ENCODE results near the gene NVL.

DNA sequence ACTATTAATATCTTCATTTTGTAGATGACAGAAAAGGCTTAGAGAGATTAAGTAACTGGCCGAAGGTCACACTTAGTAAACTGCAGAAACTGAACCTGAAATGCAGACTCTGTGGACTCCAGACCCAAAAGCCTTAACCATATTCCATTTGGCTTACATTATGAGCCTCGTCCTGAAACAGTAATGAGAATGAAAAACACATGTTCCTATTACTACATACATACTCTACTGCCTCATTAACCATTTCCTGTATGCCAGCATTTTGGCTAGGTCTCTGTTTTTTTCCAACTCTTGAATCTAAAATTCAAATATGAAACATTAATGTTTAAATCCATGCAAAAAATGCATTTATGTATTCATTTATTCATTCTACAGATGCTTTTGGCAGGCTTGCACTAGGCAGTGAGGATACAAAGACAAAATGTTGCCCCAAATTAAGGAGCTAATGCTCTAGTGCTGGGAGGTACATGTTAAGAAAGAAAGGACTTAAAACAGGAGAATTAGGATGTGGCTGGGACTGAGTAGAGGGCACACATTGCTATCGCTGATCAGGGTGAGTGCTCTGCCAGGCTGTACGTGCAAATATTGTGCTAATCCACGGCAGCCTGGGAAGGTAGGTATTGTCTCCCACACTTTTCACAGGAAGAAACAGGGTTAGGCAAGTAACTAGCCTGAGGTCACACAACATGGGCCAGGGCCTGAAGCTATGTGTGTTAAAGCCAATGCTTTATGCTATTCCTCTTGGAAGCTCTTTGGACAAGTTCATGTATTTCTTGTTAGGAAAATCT is 133.0 kb downstream of the NVL start:
- TF ChIP-seq, protein P1, sequence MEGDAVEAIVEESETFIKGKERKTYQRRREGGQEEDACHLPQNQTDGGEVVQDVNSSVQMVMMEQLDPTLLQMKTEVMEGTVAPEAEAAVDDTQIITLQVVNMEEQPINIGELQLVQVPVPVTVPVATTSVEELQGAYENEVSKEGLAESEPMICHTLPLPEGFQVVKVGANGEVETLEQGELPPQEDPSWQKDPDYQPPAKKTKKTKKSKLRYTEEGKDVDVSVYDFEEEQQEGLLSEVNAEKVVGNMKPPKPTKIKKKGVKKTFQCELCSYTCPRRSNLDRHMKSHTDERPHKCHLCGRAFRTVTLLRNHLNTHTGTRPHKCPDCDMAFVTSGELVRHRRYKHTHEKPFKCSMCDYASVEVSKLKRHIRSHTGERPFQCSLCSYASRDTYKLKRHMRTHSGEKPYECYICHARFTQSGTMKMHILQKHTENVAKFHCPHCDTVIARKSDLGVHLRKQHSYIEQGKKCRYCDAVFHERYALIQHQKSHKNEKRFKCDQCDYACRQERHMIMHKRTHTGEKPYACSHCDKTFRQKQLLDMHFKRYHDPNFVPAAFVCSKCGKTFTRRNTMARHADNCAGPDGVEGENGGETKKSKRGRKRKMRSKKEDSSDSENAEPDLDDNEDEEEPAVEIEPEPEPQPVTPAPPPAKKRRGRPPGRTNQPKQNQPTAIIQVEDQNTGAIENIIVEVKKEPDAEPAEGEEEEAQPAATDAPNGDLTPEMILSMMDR (IDR thresholded peaks at IDR 0.05): no peak
- TF ChIP-seq POLR2A (IDR thresholded peaks at IDR 0.05) (no peak), POLR2AphosphoS5 (IDR thresholded peaks at IDR 0.05; ENCODE audit: insufficient read depth in 1 of 2, low read depth in 1 of 2) (no peak)

Measured in vagina (tissue), 2 donors.